Measurements from ENCODE around the gene PPP1CB.
"Not testable (repeated sequence)": the region's sequence is repeated elsewhere in the genome, so short reads cannot be mapped to it uniquely, and the experiment has no call there.

PPP1CB gene

DNA sequence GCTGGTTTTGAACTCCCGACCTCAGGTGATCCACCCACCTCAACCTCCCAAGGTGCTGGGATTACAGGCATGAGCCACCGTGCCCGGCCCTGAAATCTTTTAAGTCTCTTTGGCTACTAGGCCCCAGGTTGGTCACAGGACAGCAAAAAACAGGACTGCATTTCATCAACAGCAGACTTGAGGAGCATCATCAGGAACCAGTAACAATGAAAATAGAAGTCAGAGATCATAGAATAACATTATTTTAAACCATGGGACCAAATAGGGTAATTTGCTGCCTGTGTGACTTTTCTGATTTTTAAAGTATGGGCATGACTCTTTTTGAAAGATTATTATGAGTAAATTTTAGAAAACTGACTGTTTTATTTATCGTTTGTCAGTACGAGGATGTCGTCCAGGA lies 24.8 kb downstream of the PPP1CB start:
- no peak for DNase-seq (ENCODE audit: low spot score)
- TF ChIP-seq, protein P1, sequence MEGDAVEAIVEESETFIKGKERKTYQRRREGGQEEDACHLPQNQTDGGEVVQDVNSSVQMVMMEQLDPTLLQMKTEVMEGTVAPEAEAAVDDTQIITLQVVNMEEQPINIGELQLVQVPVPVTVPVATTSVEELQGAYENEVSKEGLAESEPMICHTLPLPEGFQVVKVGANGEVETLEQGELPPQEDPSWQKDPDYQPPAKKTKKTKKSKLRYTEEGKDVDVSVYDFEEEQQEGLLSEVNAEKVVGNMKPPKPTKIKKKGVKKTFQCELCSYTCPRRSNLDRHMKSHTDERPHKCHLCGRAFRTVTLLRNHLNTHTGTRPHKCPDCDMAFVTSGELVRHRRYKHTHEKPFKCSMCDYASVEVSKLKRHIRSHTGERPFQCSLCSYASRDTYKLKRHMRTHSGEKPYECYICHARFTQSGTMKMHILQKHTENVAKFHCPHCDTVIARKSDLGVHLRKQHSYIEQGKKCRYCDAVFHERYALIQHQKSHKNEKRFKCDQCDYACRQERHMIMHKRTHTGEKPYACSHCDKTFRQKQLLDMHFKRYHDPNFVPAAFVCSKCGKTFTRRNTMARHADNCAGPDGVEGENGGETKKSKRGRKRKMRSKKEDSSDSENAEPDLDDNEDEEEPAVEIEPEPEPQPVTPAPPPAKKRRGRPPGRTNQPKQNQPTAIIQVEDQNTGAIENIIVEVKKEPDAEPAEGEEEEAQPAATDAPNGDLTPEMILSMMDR (IDR thresholded peaks at IDR 0.05; ENCODE audit: extremely low read depth, missing control alignments) = no peak

DNA sequence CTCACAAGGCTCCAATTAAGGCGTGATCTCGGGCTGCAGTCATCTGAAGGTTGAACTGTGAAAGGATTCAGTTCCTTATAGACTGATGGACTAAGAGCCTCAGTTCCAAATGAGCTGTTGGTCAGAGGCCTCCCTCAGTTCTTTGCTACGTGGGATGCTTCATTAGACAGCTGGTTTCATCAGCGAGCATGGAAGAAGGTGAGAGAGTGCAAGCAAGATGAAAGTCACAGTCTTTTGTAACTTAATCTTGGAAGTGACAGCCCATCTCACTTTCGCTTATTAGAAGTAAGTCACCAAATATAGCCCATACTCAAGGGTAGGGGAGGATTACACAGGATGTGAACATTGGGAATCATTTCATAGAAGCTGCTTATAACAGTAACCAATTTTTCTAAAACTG lies 26.8 kb downstream of the PPP1CB start:
- TF ChIP-seq, protein P1 (IDR thresholded peaks at IDR 0.05; ENCODE audit: extremely low read depth, missing control alignments) = no peak
- DNase-seq (ENCODE audit: low spot score) = no peak

DNA sequence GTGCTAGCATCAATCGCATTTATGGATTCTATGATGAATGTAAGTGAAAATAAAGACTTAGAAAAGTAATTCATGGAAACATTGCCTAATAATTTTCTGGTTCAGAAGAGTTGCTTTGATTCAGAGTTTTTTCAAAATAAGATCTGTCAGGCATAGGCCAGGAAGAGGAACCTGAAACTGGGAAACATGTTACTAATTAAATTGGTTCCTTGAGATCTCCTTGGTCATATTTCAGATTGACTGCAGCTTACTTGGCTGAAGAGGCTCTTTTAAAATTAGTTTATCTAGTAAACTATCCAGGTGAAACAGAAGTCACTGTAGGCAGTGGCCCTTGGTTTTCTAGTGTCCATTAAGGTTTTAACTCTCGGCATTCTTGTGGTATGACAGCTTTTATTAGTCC lies 27.4 kb downstream of the PPP1CB start:
- no peak for DNase-seq (ENCODE audit: low spot score)
- TF ChIP-seq, protein P1 (IDR thresholded peaks at IDR 0.05; ENCODE audit: extremely low read depth, missing control alignments) = no peak

DNA sequence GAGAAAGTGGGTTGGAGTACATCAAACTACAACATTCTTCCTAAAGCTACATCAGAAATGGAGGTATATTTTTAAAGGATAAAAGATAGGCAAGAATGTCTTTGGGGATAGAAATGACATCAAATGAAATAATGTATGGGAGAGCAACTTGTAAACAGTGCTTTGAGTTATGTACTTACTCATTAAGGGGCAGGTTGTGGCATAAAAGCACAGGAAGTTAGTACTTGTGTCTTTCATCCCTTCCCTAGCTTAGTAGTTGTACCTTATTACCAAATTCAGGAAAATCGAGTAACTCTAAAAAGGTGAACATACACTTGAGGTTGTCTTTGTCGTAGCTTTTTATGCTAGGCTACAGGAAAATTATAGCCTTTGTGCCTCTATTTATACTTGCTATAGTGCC lies 28.9 kb downstream of the PPP1CB start:
- DNase-seq (ENCODE audit: low spot score) = no peak
- TF ChIP-seq, protein P1 (IDR thresholded peaks at IDR 0.05; ENCODE audit: extremely low read depth, missing control alignments) = no peak

DNA sequence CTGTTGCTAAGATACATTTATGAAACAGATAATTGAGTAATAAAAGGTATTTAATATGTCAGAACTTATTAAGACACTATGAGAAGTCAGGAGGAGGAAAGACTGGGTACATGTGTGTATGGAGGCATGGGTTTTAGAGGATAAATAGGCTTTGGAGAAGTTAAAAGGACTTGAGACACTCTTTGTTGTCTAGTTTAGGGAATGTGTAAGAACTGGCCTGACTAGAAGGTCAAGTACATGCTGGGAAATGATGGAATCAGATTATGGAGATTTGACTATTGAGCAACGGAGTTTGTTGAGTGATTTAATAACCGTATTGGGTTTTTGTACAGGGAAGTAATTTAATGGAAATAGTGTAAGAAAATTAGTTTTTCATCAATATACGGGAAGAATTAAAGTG lies 30.8 kb downstream of the PPP1CB start:
- TF ChIP-seq, protein P1 (IDR thresholded peaks at IDR 0.05; ENCODE audit: extremely low read depth, missing control alignments) = no peak
- no peak for DNase-seq (ENCODE audit: low spot score)

DNA sequence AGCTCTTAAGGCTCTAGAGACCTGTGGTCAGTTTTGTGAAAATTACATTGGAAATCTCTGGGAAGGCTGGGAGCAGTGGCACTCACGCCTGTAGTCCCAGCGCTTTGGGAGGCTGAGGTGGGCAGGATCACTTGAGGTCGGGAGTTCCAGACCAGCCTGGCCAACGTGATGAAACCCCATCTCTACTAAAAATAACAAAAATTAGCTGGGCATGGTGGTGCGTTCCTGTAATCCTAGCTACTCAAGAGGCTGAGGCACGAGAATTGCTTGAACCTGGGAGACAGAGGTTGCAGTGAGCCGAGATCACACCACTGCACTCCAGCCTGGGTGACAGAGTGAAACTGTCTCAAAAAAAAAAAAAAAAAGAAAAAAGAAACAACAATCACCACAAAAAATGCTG lies 32.9 kb downstream of the PPP1CB start:
- not testable (repeated sequence) for DNase-seq (ENCODE audit: low spot score)

DNA sequence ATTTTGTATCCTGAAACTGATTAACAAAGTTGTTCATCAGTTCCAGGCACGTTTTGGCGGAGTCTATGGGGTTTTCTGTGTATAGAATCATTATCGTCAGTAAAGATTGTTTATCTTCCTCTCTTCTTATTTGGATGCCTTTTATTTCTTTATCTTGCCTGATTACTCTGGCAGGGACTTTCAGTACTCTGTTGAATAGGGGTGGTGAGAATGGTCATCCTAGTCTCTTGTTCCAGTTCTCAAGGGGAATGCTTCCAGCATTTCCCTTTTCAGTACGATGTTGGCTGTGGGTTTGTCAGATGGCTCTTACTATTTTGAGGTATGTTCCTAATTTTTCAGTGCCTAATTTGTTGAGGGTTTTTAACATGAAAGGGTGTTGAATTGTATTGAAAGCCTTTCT lies 45.0 kb downstream of the PPP1CB start:
- no peak for DNase-seq (ENCODE audit: low spot score)
- TF ChIP-seq, protein P1 (IDR thresholded peaks at IDR 0.05; ENCODE audit: extremely low read depth, missing control alignments) = no peak

DNA sequence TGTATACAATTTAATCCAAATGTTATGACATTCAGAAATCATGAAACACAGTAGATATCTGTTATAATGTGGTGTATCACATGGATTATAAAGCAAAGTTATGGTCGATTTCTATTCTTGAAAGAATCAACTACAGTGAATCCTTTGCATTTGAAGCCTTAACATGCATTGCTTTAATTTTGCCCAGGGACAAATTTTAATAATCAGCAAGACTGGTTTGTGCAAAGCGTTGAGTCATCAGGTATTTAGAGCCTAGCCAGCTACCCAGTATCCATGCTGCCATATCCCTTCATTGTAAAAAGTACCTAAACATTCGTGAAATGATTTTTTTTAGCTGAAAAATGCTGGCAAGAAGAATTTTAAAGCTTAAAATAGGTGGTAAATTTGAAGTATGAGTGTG lies 50.1 kb downstream of the PPP1CB start:
- TF ChIP-seq, protein P1 (IDR thresholded peaks at IDR 0.05; ENCODE audit: extremely low read depth, missing control alignments) = no peak
- no peak for DNase-seq (ENCODE audit: low spot score)

All from GM20000 (cell line).